Caco-2 (cell line): Measurements from ENCODE around the gene KRTAP5-2. TPM values are rescaled to one million over a fixed set of nuclear protein-coding genes. Genes with fewer than 3 reads are reported as not detected.

Experiments
- BruUV-seq: library from RNA; stranded (reverse); fragments of 400-500 nt; replicated peaks from 2 replicates; lab custom pipeline; 2021; lab: Mats Ljungman, UMichigan
- CTCF ChIA-PET: fragments of 300-600 bp; sonication (Branson Sonifier 250); formaldehyde crosslinking; loops from one replicate; lab custom pipeline; 2022; ENCODE audit warnings: antibody characterized with exemption; lab: Charles Lee
- POLR2A ChIA-PET: fragments of 300-600 bp; sonication (Branson Sonifier 250); formaldehyde crosslinking; loops from one replicate; lab custom pipeline; 2022; ENCODE audit warnings: antibody characterized with exemption; lab: Charles Lee
- DNase-seq, 2 experiments: peaks; one replicate each; pipeline versions ENCODE4 v3.0.0 to v3.0.0-alpha.2; 2020 to 2022
- H3K27me3 ChIP-seq: replicated peaks from 2 replicates; pipeline ENCODE4 v1.6.0; 2011; ENCODE audit warnings: low read length; ENCODE audit not compliant: control insufficient read depth, insufficient read depth
- H3K36me3 ChIP-seq: 2 replicates; pipeline ENCODE4 v1.5.1; 2011; ENCODE audit warnings: low read length; ENCODE audit not compliant: control insufficient read depth, insufficient read depth
- H3K4me1 ChIP-seq: fragments of 250-450 bp; sonication (Bioruptor Pico); 2 replicates; pipeline ENCODE4 v1.5.1; 2020; ENCODE audit warnings: mild to moderate bottlenecking
- H3K4me3 ChIP-seq: 2 replicates; pipeline ENCODE4 v1.5.1; 2011; ENCODE audit warnings: low read depth, mild to moderate bottlenecking, control low read depth, low read length
- H3K9me3 ChIP-seq: fragments of 250-450 bp; sonication (Bioruptor Pico); 2 replicates; pipeline ENCODE4 v1.5.1; 2020; ENCODE audit warnings: mild to moderate bottlenecking, moderate library complexity
- H3K27ac Mint-ChIP-seq: one replicate; pipeline ENCODE4 v1.8.0; 2022; ENCODE audit warnings: mixed read lengths; ENCODE audit not compliant: unreplicated experiment
- H3K27me3 Mint-ChIP-seq: one replicate; pipeline ENCODE4 v1.8.0; 2022; ENCODE audit warnings: mixed read lengths; ENCODE audit not compliant: insufficient read depth, unreplicated experiment
- H3K36me3 Mint-ChIP-seq: one replicate; pipeline ENCODE4 v1.8.0; 2022; ENCODE audit warnings: mild to moderate bottlenecking, mixed read lengths; ENCODE audit not compliant: insufficient read depth, unreplicated experiment
- H3K4me1 Mint-ChIP-seq: one replicate; pipeline ENCODE4 v1.8.0; 2022; ENCODE audit warnings: low read depth, mixed read lengths; ENCODE audit not compliant: unreplicated experiment
- H3K4me3 Mint-ChIP-seq: one replicate; pipeline ENCODE4 v1.8.0; 2022; ENCODE audit warnings: mild to moderate bottlenecking, moderate library complexity, mixed read lengths; ENCODE audit not compliant: unreplicated experiment
- H3K9me3 Mint-ChIP-seq: one replicate; pipeline ENCODE4 v1.8.0; 2022; ENCODE audit warnings: mixed read lengths; ENCODE audit not compliant: unreplicated experiment
- intact Hi-C: fragments of 100-400 bp; cut with micrococcal nuclease; formaldehyde crosslinking; loops from one replicate; pipeline ENCODE4 v1.10.0; 2022; ENCODE audit not compliant: unreplicated experiment
- total RNA-seq: library from RNA; stranded (reverse); gene quantifications from 2 replicates; pipeline ENCODE4 v1.2.3, GENCODE V29; 2022
- TF ChIP-seq, protein P1 (sequence below), 2 experiments: fragments of 200-600 bp in 1 of 2; IDR thresholded peaks; 1 replicate in 1 of 2; 2 replicates in 1 of 2; pipeline versions ENCODE4 v1.5.1 to v1.8.0; 2011 to 2022; ENCODE audit warnings: antibody characterized with exemption in 1 of 2, control low read depth in 1 of 2, inconsistent platforms in 1 of 2, low read depth in 1 of 2, low read length in 1 of 2, mild to moderate bottlenecking in 1 of 2, moderate library complexity in 1 of 2; ENCODE audit not compliant: insufficient read depth in 1 of 2, severe bottlenecking in 1 of 2, unreplicated experiment in 1 of 2

The KRTAP5-2 gene
- total RNA-seq, 1 experiment from 2014 or later, result not detected

DNA sequence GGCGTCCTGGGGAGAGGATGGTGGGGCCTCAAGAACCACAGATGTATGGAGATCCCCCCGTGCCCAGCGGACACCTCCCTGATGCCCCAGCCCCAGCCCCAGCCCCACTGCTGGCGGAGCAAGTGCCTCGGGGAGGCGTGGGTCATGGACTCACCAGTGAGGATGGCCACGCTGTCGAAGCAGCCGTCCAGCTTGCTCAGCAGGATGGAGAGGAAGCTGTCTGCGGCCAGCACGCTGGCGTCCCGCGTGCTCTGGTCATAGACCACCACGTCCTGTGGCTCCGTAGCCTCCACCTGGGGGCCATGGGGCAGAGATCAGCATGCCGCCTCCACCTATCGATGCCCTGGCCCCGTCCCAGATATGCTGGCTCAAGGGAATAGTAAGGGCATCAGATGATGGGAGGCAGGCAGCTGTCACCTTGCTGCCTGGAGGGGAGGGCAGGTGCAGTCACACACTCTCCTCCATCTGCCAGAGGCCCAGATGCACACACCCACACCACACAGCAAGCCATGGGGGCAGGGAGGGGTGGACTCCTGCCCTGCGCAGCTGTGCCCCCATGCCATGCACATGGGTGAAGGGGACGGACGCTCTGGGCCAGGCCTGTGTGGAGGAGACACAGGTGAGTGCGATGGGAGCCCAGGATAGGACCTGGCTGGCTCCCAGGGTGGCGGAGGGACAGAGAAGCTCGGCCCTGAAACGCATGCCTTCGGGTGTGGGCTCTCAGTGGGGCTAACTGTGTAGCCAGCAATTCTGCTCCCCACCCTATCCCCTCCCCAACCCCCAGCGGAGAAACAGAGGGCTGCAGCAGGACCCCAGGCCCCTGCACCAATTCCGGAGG is 34.2 kb downstream of the KRTAP5-2 start:
- no peaks in the 10 kb centered on the region for H3K9me3 ChIP-seq
- Mint-ChIP-seq H3K9me3 (no peaks in the 10 kb centered on the region), H3K27ac (no peak overlapping the region), H3K36me3 (no peaks in the 10 kb centered on the region), H3K4me1 (no peaks in the 10 kb centered on the region), H3K4me3 (no peak overlapping the region), H3K27me3 (no peaks in the 10 kb centered on the region)
- H3K4me3 ChIP-seq, result no peak overlapping the region
- no peaks in the 10 kb centered on the region for H3K36me3 ChIP-seq
- intact Hi-C loops, result no loop called here
- DNase-seq, result no peak
- no peaks in the 10 kb centered on the region for H3K27me3 ChIP-seq
- BruUV-seq, result no TSS peak
- H3K4me1 ChIP-seq, result no peaks in the 10 kb centered on the region
- ChIA-PET POLR2A (no interaction called here), CTCF (no interaction called here)
- TF ChIP-seq, protein P1, sequence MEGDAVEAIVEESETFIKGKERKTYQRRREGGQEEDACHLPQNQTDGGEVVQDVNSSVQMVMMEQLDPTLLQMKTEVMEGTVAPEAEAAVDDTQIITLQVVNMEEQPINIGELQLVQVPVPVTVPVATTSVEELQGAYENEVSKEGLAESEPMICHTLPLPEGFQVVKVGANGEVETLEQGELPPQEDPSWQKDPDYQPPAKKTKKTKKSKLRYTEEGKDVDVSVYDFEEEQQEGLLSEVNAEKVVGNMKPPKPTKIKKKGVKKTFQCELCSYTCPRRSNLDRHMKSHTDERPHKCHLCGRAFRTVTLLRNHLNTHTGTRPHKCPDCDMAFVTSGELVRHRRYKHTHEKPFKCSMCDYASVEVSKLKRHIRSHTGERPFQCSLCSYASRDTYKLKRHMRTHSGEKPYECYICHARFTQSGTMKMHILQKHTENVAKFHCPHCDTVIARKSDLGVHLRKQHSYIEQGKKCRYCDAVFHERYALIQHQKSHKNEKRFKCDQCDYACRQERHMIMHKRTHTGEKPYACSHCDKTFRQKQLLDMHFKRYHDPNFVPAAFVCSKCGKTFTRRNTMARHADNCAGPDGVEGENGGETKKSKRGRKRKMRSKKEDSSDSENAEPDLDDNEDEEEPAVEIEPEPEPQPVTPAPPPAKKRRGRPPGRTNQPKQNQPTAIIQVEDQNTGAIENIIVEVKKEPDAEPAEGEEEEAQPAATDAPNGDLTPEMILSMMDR (IDR thresholded peaks at IDR 0.05; ENCODE audit: insufficient read depth in 1 of 2, low read depth in 1 of 2, low read length in 1 of 2, severe bottlenecking in 1 of 2, unreplicated experiment in 1 of 2), result no peak

GRCh38 chr11:1563149-1563638 is 34.9 kb downstream of the KRTAP5-2 start:
- DNase-seq, result no peak
- H3K27ac Mint-ChIP-seq, result no peak overlapping the region
- Histone ChIP-seq H3K27me3 (no peaks in the 10 kb centered on the region), H3K36me3 (no peaks in the 10 kb centered on the region), H3K4me1 (no peaks in the 10 kb centered on the region), H3K4me3 (no peak overlapping the region), H3K9me3 (no peaks in the 10 kb centered on the region)
- H3K27me3 Mint-ChIP-seq, result no peaks in the 10 kb centered on the region
- H3K4me3 Mint-ChIP-seq, result no peak overlapping the region
- ChIA-PET POLR2A (no interaction called here), CTCF (no interaction called here)
- intact Hi-C loops, result no loop called here
- no peaks in the 10 kb centered on the region for H3K36me3 Mint-ChIP-seq
- H3K4me1 Mint-ChIP-seq, result no peaks in the 10 kb centered on the region
- H3K9me3 Mint-ChIP-seq, result no peaks in the 10 kb centered on the region
- no TSS peak for BruUV-seq
- TF ChIP-seq, protein P1 (IDR thresholded peaks at IDR 0.05; ENCODE audit: insufficient read depth in 1 of 2, low read depth in 1 of 2, low read length in 1 of 2, severe bottlenecking in 1 of 2, unreplicated experiment in 1 of 2), result no peak

- Mint-ChIP-seq H3K4me1 (no peaks in the 10 kb centered on the region), H3K4me3 (no peak overlapping the region), H3K9me3 (no peaks in the 10 kb centered on the region), H3K36me3 (peaks cover 2% of the 10 kb centered on the region), H3K27me3 (no peaks in the 10 kb centered on the region), H3K27ac (no peak overlapping the region)
- ChIA-PET POLR2A (no interaction called here), CTCF (no interaction called here)
- H3K9me3 ChIP-seq, result no peaks in the 10 kb centered on the region
- no peaks in the 10 kb centered on the region for H3K4me1 ChIP-seq
- intact Hi-C loops, result no loop called here
- DNase-seq, result no peak
- no peaks in the 10 kb centered on the region for H3K27me3 ChIP-seq
- no peaks in the 10 kb centered on the region for H3K36me3 ChIP-seq
- TF ChIP-seq, protein P1 (IDR thresholded peaks at IDR 0.05; ENCODE audit: insufficient read depth in 1 of 2, low read depth in 1 of 2, low read length in 1 of 2, severe bottlenecking in 1 of 2, unreplicated experiment in 1 of 2), result no peak
- no TSS peak for BruUV-seq
- H3K4me3 ChIP-seq, result no peak overlapping the region
These were observed 35.5 kb downstream of the KRTAP5-2 start for GRCh38 chr11:1562469-1563148.
